Panc1 (cell line): ENCODE results near the gene THRB. TPM values are rescaled to one million over a fixed set of nuclear protein-coding genes. Genes with fewer than 3 reads are reported as not detected.

Source experiments
- ATAC-seq: fragments of 200-7000 bp; cut with Tn5 transposase; 2 replicates; pipeline ENCODE4 v1.9.1; 2020; ENCODE audit warnings: mild to moderate bottlenecking, moderate library complexity
- BruUV-seq: library from RNA; stranded (reverse); fragments of 400-500 nt; replicated peaks from 2 replicates; lab custom pipeline; 2021; lab: Mats Ljungman, UMichigan
- CTCF ChIA-PET: fragments of 300-600 bp; sonication (Branson Sonifier 250); formaldehyde crosslinking; loops from one replicate; lab custom pipeline; 2022; ENCODE audit warnings: antibody characterized with exemption; lab: Charles Lee
- POLR2A ChIA-PET: fragments of 300-600 bp; sonication (Branson Sonifier 250); formaldehyde crosslinking; loops from one replicate; lab custom pipeline; 2022; ENCODE audit warnings: antibody characterized with exemption; lab: Charles Lee
- DNase-seq: peaks from one replicate; pipeline ENCODE4 v3.0.0-alpha.2; 2010; ENCODE audit warnings: low read depth, low spot score
- H3K27ac ChIP-seq: 2 replicates; pipeline ENCODE4 v1.5.1; 2011; ENCODE audit warnings: mild to moderate bottlenecking, low read length, inconsistent platforms
- H3K27me3 ChIP-seq: fragments of 200-500 bp; sonication (Bioruptor generic); 2 replicates; pipeline ENCODE4 v1.6.0; 2014; ENCODE audit warnings: low read length, inconsistent platforms; ENCODE audit not compliant: control insufficient read depth, insufficient read depth
- H3K36me3 ChIP-seq: fragments of 200-500 bp; sonication (Bioruptor generic); 2 replicates; pipeline ENCODE4 v1.5.1; 2014; ENCODE audit warnings: inconsistent platforms, mild to moderate bottlenecking, low read length, moderate library complexity; ENCODE audit not compliant: control insufficient read depth, insufficient read depth
- H3K4me1 ChIP-seq: 2 replicates; pipeline ENCODE4 v1.5.1; 2011; ENCODE audit warnings: inconsistent platforms, mild to moderate bottlenecking, low read length, moderate library complexity; ENCODE audit not compliant: control insufficient read depth, insufficient read depth
- H3K4me3 ChIP-seq, 2 experiments: 2 replicates each; pipeline ENCODE4 v1.5.1; 2011 to 2012; ENCODE audit warnings: low read depth in 2 of 2, low read length in 2 of 2, mild to moderate bottlenecking in 2 of 2, inconsistent platforms in 1 of 2, moderate library complexity in 1 of 2
- H3K9me3 ChIP-seq: fragments of 200-500 bp; sonication (Bioruptor generic); 2 replicates; pipeline ENCODE4 v1.5.1; 2014; ENCODE audit warnings: low read depth, mild to moderate bottlenecking, inconsistent platforms, low read length, moderate library complexity; ENCODE audit not compliant: control insufficient read depth, insufficient read depth
- POLR2AphosphoS5 ChIP-seq: IDR thresholded peaks from 2 replicates; pipeline ENCODE4 v1.6.1; 2012; ENCODE audit warnings: mild to moderate bottlenecking, low read depth, low read length, moderate library complexity
- REST ChIP-seq, 2 experiments: IDR thresholded peaks; 2 replicates each; pipeline ENCODE4 v1.6.1; 2011 to 2012; ENCODE audit warnings: low read depth in 2 of 2, control low read depth in 1 of 2, low read length in 1 of 2, mild to moderate bottlenecking in 1 of 2, moderate library complexity in 1 of 2; ENCODE audit not compliant: insufficient read depth in 1 of 2
- SIN3A ChIP-seq: IDR thresholded peaks from 2 replicates; pipeline ENCODE4 v1.6.1; 2012; ENCODE audit warnings: low read depth, mild to moderate bottlenecking, low read length, moderate library complexity, borderline replicate concordance; ENCODE audit not compliant: insufficient read depth
- TCF7L2 ChIP-seq: IDR thresholded peaks from 2 replicates; pipeline ENCODE4 v1.6.1; 2011; ENCODE audit warnings: mild to moderate bottlenecking, low read depth, low read length, inconsistent platforms
- in situ Hi-C: cut with HindIII; loops from 2 replicates; pipeline ENCODE4 v1.10.0; 2016; ENCODE audit warnings: low sequenced_read_pairs, low pct_unique_long_range_greater_than_20kb
- intact Hi-C: fragments of 100-400 bp; cut with micrococcal nuclease; formaldehyde crosslinking; loops from one replicate; pipeline ENCODE4 v1.10.0; 2022; ENCODE audit not compliant: unreplicated experiment
- total RNA-seq: library from RNA; stranded (reverse); gene quantifications from one replicate; pipeline ENCODE4 v1.2.1, GENCODE V29; 2021; ENCODE audit not compliant: unreplicated experiment
- TF ChIP-seq, protein P1 (sequence below): fragments of 450-650 bp; IDR thresholded peaks from 2 replicates; pipeline ENCODE4 v1.5.1; 2017; ENCODE audit warnings: mild to moderate bottlenecking

THRB gene
- total RNA-seq, 1 experiment from 2014 or later: 3.9 TPM

DNA sequence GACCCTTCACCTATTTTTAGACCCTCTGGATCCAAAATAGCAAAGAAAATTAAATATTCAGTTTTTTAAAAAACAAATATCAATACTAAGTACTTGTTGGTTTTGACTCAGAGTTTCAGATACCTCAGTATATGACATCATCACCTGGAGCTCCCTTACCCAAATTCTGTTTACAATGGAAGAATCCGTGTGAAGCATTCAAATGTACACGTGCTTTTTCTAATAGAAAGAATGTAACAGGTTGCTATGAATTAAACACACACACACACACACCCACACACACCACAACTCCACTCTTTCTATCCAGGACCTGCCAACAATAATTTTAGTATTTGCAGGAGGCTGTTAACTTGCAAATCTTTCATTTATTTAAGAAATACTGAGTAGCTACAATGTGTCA, 221.8 kb downstream of the THRB start:
- H3K27ac ChIP-seq: no peak overlapping the region
- no TSS peak for BruUV-seq
- ATAC-seq: no peak
- no peak for DNase-seq
- in situ Hi-C loops (no loop called here), intact Hi-C loops (no loop called here)
- no peaks in the 10 kb centered on the region for H3K9me3 ChIP-seq
- ChIA-PET CTCF (no interaction called here), POLR2A (no interaction called here)
- no peak overlapping the region for H3K4me3 ChIP-seq
- H3K36me3 ChIP-seq: no peaks in the 10 kb centered on the region
- no peak for TF ChIP-seq REST (IDR thresholded peaks at IDR 0.05; ENCODE audit: insufficient read depth in 1 of 2, low read depth in 2 of 2, low read length in 1 of 2)
- TF ChIP-seq SIN3A: no peak
- TF ChIP-seq, protein P1, sequence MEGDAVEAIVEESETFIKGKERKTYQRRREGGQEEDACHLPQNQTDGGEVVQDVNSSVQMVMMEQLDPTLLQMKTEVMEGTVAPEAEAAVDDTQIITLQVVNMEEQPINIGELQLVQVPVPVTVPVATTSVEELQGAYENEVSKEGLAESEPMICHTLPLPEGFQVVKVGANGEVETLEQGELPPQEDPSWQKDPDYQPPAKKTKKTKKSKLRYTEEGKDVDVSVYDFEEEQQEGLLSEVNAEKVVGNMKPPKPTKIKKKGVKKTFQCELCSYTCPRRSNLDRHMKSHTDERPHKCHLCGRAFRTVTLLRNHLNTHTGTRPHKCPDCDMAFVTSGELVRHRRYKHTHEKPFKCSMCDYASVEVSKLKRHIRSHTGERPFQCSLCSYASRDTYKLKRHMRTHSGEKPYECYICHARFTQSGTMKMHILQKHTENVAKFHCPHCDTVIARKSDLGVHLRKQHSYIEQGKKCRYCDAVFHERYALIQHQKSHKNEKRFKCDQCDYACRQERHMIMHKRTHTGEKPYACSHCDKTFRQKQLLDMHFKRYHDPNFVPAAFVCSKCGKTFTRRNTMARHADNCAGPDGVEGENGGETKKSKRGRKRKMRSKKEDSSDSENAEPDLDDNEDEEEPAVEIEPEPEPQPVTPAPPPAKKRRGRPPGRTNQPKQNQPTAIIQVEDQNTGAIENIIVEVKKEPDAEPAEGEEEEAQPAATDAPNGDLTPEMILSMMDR: no peak
- no peak for TF ChIP-seq TCF7L2
- TF ChIP-seq POLR2AphosphoS5: no peak
- no peaks in the 10 kb centered on the region for H3K27me3 ChIP-seq
- no peaks in the 10 kb centered on the region for H3K4me1 ChIP-seq

GRCh38 chr3:24272408-24272807, 222.2 kb downstream of the THRB start:
- DNase-seq: no peak
- Histone ChIP-seq H3K36me3 (no peaks in the 10 kb centered on the region), H3K27me3 (no peaks in the 10 kb centered on the region), H3K9me3 (no peaks in the 10 kb centered on the region), H3K27ac (no peak overlapping the region), H3K4me1 (no peaks in the 10 kb centered on the region), H3K4me3 (no peak overlapping the region)
- ChIA-PET POLR2A (no interaction called here), CTCF (no interaction called here)
- TF ChIP-seq POLR2AphosphoS5: no peak
- TF ChIP-seq SIN3A: no peak
- no peak for TF ChIP-seq REST (IDR thresholded peaks at IDR 0.05; ENCODE audit: insufficient read depth in 1 of 2, low read depth in 2 of 2, low read length in 1 of 2)
- TF ChIP-seq, protein P1: no peak
- TF ChIP-seq TCF7L2: no peak
- intact Hi-C loops: no loop called here
- no TSS peak for BruUV-seq
- no peak for ATAC-seq
- in situ Hi-C loops: no loop called here
